Measurements from ENCODE around the gene HLA-DMA. TPM values are rescaled to one million over a fixed set of nuclear protein-coding genes. Genes with fewer than 3 reads are reported as not detected.

The HLA-DMA gene
- total and polyA plus RNA-seq, 9 donors = 5.7 to 162 (median 19.2) TPM

- no peak overlapping the region for H3K4me3 ChIP-seq
- no peak overlapping the region for H3K27ac ChIP-seq
- no peaks in the 10 kb centered on the region for H3K27me3 ChIP-seq
- no peak for TF ChIP-seq CTCF (IDR thresholded peaks at IDR 0.05)
- no peak for TF ChIP-seq POLR2A (IDR thresholded peaks at IDR 0.05)
- no peak for TF ChIP-seq EP300 (IDR thresholded peaks at IDR 0.05)
- 78 to 91% (median 91%) methylated on average over 1 of the region's 1 CpG for WGBS, 3 donors
- intact Hi-C loops (cut with DNase I) = no loop called here
- peaks cover 2% of the 10 kb centered on the region for H3K4me1 ChIP-seq (ENCODE audit: insufficient read depth)
- H3K36me3 ChIP-seq = no peaks in the 10 kb centered on the region
- DNase-seq = no peak
- H3K9me3 ChIP-seq = no peaks in the 10 kb centered on the region
These were observed 9.4 kb upstream of the HLA-DMA start for GRCh38 chr6:32962213-32962826.

- Histone ChIP-seq H3K27me3 (no peaks in the 10 kb centered on the region), H3K36me3 (no peaks in the 10 kb centered on the region), H3K4me3 (no peak overlapping the region), H3K4me1 (ENCODE audit: insufficient read depth) (no peaks in the 10 kb centered on the region), H3K27ac (no peak overlapping the region), H3K9me3 (no peaks in the 10 kb centered on the region)
- 94 to 95% (median 94%) methylated on average over 5 of the region's 5 CpGs for WGBS, 3 donors
- TF ChIP-seq EP300 (IDR thresholded peaks at IDR 0.05) = no peak
- no peak for TF ChIP-seq POLR2A (IDR thresholded peaks at IDR 0.05)
- no peak for TF ChIP-seq CTCF (IDR thresholded peaks at IDR 0.05)
- no peak for DNase-seq
- intact Hi-C loops (cut with DNase I) = no loop called here
These were observed 7.7 kb upstream of the HLA-DMA start for GRCh38 chr6:32960563-32960962.

- intact Hi-C loops (cut with DNase I) = no loop called here
- Histone ChIP-seq H3K9me3 (no peaks in the 10 kb centered on the region), H3K4me3 (no peak overlapping the region), H3K27me3 (no peaks in the 10 kb centered on the region), H3K36me3 (no peaks in the 10 kb centered on the region), H3K27ac (no peak overlapping the region), H3K4me1 (ENCODE audit: insufficient read depth) (peaks cover 2% of the 10 kb centered on the region)
- no peak for TF ChIP-seq POLR2A (IDR thresholded peaks at IDR 0.05)
- TF ChIP-seq CTCF (IDR thresholded peaks at IDR 0.05) = no peak
- no peak for TF ChIP-seq EP300 (IDR thresholded peaks at IDR 0.05)
- WGBS, 3 donors = 85 to 90% (median 89%) methylated on average over 2 of the region's 2 CpGs
- DNase-seq = no peak
These were observed 3.3 kb upstream of the HLA-DMA start for GRCh38 chr6:32956176-32956575.

- intact Hi-C loops (cut with DNase I) = no loop called here
- no peak for TF ChIP-seq POLR2A (IDR thresholded peaks at IDR 0.05)
- TF ChIP-seq EP300 (IDR thresholded peaks at IDR 0.05) = no peak
- TF ChIP-seq CTCF (IDR thresholded peaks at IDR 0.05) = no peak
- DNase-seq = no peak
- peaks cover 2% of the 10 kb centered on the region for H3K4me1 ChIP-seq (ENCODE audit: insufficient read depth)
- no peaks in the 10 kb centered on the region for H3K9me3 ChIP-seq
- no peaks in the 10 kb centered on the region for H3K27me3 ChIP-seq
- 24 to 56% (median 31%) methylated on average over 3 of the region's 3 CpGs for WGBS, 3 donors
- H3K36me3 ChIP-seq = no peaks in the 10 kb centered on the region
- no peak overlapping the region for H3K4me3 ChIP-seq
- H3K27ac ChIP-seq = no peak overlapping the region
These were observed 2.3 kb upstream of the HLA-DMA start for GRCh38 chr6:32954986-32955802.
